ENCODE results near the gene IL3RA. TPM values are rescaled to one million over a fixed set of nuclear protein-coding genes. Genes with fewer than 3 reads are reported as not detected.

IL3RA gene
- total and polyA plus RNA-seq, 12 donors = 4.5 to 20.8 (median 5.3) TPM

GRCh38 chrX:1355131-1356046, 18.8 kb downstream of the IL3RA start:
- no peak overlapping the region for H3K4me3 ChIP-seq

GRCh38 chrX:1357993-1358392, 21.4 kb downstream of the IL3RA start:
- TF ChIP-seq CTCF (IDR thresholded peaks at IDR 0.05) = no peak
- Histone ChIP-seq H3K4me3 (no peak overlapping the region), H3K4me1 (peaks cover 0 to 5% (median 0%) of the 10 kb centered on the region in 9 donors), H3K27ac (no peak overlapping the region), H3K27me3 (no peaks in the 10 kb centered on the region), H3K9me3 (peaks cover 0 to 11% (median 9%) of the 10 kb centered on the region in 11 donors), H3K36me3 (peaks cover 0 to 60% (median 13%) of the 10 kb centered on the region in 9 donors)
- intact Hi-C loops (cut with DNase I) = no loop called here
- ATAC-seq (no peak), DNase-seq (no peak)
- 93 to 99% methylated on average over 10 of the region's 10 CpGs for WGBS, 2 donors

More at GRCh38 chrX:1355131-1356046, 18.8 kb downstream of the IL3RA start:
- TF ChIP-seq CTCF (IDR thresholded peaks at IDR 0.05) = no peak
- Histone ChIP-seq H3K4me1 (peaks cover 0 to 5% (median 0%) of the 10 kb centered on the region in 9 donors), H3K36me3 (peaks cover 0 to 63% (median 13%) of the 10 kb centered on the region in 9 donors), H3K9me3 (peaks cover 0 to 11% (median 9%) of the 10 kb centered on the region in 11 donors), H3K27me3 (no peaks in the 10 kb centered on the region), H3K27ac (peak overlapping the region in 1 of 10 donors; percentile 60)
- intact Hi-C loops (cut with DNase I) = no loop called here
- ATAC-seq (peak in 7 of 8 donors; percentile 21 to 62 (median 40)), DNase-seq (no peak)
- 33 to 40% methylated on average over 11 of the region's 11 CpGs for WGBS, 2 donors

GRCh38 chrX:1358793-1359476, 22.4 kb downstream of the IL3RA start:
- H3K4me3 ChIP-seq = no peak overlapping the region
- TF ChIP-seq CTCF (IDR thresholded peaks at IDR 0.05) = no peak
- DNase-seq (no peak), ATAC-seq (no peak)
- H3K27ac ChIP-seq = no peak overlapping the region
- H3K36me3 ChIP-seq = peaks cover 0 to 69% (median 13%) of the 10 kb centered on the region in 9 donors
- peaks cover 0 to 11% (median 9%) of the 10 kb centered on the region in 11 donors for H3K9me3 ChIP-seq
- peaks cover 0 to 5% (median 0%) of the 10 kb centered on the region in 9 donors for H3K4me1 ChIP-seq
- H3K27me3 ChIP-seq = no peaks in the 10 kb centered on the region
- WGBS, 2 donors = 86% methylated on average over 6 of the region's 6 CpGs
- intact Hi-C loops (cut with DNase I) = no loop called here

GRCh38 chrX:1359477-1359873, 22.9 kb downstream of the IL3RA start:
- 76 to 84% methylated on average over 4 of the region's 4 CpGs for WGBS, 2 donors
- peaks cover 0 to 74% (median 13%) of the 10 kb centered on the region in 9 donors for H3K36me3 ChIP-seq

More at GRCh38 chrX:1359477-1359873, 22.9 kb downstream of the IL3RA start:
- no peak for TF ChIP-seq CTCF (IDR thresholded peaks at IDR 0.05)
- H3K4me1 ChIP-seq = peaks cover 0 to 5% (median 0%) of the 10 kb centered on the region in 9 donors
- no peak overlapping the region for H3K27ac ChIP-seq
- H3K4me3 ChIP-seq = no peak overlapping the region
- ATAC-seq = no peak
- intact Hi-C loops (cut with DNase I) = no loop called here
- peaks cover 0 to 11% (median 9%) of the 10 kb centered on the region in 11 donors for H3K9me3 ChIP-seq
- DNase-seq = no peak
- H3K27me3 ChIP-seq = no peaks in the 10 kb centered on the region
